Islet of Langerhans (tissue), 1 donor: ENCODE data around the gene RPL22.

Source experiments
- FAIRE-seq: peaks from one replicate; lab custom pipeline; 2011; peaks lifted over from hg19 to GRCh38; lab: Jason Lieb, UNC

Gene RPL22

GRCh38 chr1:6171548-6172124 is 27.8 kb downstream of the RPL22 start:
- no peak for FAIRE-seq

GRCh38 chr1:6170742-6171201 is 28.6 kb downstream of the RPL22 start:
- no peak for FAIRE-seq

GRCh38 chr1:6170116-6170741 is 29.2 kb downstream of the RPL22 start:
- FAIRE-seq: no peak

- no peak for FAIRE-seq
Measured at GRCh38 chr1:6168947-6169586, 30.3 kb downstream of the RPL22 start.

GRCh38 chr1:6167391-6168303 is 31.7 kb downstream of the RPL22 start:
- no peak for FAIRE-seq

- FAIRE-seq: no peak
Measured at GRCh38 chr1:6166655-6167390, 32.6 kb downstream of the RPL22 start.

GRCh38 chr1:6166221-6166620 is 33.2 kb downstream of the RPL22 start:
- FAIRE-seq: no peak

GRCh38 chr1:6165441-6165985 is 33.9 kb downstream of the RPL22 start:
- FAIRE-seq: no peak

- no peak for FAIRE-seq
Measured at GRCh38 chr1:6165027-6165426, 34.4 kb downstream of the RPL22 start.

GRCh38 chr1:6163973-6164617 is 35.3 kb downstream of the RPL22 start:
- no peak for FAIRE-seq

- FAIRE-seq: no peak
Measured at GRCh38 chr1:6163191-6163972, 36.0 kb downstream of the RPL22 start.

- FAIRE-seq: no peak
Measured at GRCh38 chr1:6162773-6163172, 36.6 kb downstream of the RPL22 start.

GRCh38 chr1:6162341-6162740 is 37.1 kb downstream of the RPL22 start:
- FAIRE-seq: no peak

- no peak for FAIRE-seq
Measured at GRCh38 chr1:6158181-6158580, 41.2 kb downstream of the RPL22 start.

GRCh38 chr1:6157528-6158174 is 41.7 kb downstream of the RPL22 start:
- FAIRE-seq: no peak

GRCh38 chr1:6157132-6157527 is 42.3 kb downstream of the RPL22 start:
- no peak for FAIRE-seq

- no peak for FAIRE-seq
Measured at GRCh38 chr1:6154525-6155319, 44.7 kb downstream of the RPL22 start.

GRCh38 chr1:6152882-6153281 is 46.5 kb downstream of the RPL22 start:
- FAIRE-seq: no peak

- FAIRE-seq: no peak
Measured at GRCh38 chr1:6152181-6152580, 47.2 kb downstream of the RPL22 start.
